Measurements from ENCODE around the gene TOGARAM2.

DNA sequence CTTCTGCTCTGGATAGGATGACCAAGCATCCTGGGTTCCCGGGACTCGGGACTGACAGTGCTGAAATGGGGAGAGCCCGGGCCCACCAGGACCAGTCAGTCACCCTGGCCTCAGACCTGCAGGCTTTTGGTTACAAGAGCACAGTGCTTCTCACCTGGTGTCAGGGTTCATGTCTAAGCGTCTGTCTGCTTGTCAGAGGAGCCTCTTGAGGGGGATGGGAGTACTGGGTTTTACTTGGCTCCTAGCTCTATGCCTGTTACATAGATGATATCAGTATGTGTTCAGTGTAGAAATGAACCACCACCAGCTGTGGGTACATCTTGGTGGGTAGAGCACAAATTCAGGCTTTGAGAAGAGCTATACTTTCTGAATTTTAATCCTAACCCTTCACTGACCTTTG is 63.4 kb downstream of the TOGARAM2 start:
- TF ChIP-seq POLR2A (IDR thresholded peaks at IDR 0.05), result no peak
- TF ChIP-seq, protein P1, sequence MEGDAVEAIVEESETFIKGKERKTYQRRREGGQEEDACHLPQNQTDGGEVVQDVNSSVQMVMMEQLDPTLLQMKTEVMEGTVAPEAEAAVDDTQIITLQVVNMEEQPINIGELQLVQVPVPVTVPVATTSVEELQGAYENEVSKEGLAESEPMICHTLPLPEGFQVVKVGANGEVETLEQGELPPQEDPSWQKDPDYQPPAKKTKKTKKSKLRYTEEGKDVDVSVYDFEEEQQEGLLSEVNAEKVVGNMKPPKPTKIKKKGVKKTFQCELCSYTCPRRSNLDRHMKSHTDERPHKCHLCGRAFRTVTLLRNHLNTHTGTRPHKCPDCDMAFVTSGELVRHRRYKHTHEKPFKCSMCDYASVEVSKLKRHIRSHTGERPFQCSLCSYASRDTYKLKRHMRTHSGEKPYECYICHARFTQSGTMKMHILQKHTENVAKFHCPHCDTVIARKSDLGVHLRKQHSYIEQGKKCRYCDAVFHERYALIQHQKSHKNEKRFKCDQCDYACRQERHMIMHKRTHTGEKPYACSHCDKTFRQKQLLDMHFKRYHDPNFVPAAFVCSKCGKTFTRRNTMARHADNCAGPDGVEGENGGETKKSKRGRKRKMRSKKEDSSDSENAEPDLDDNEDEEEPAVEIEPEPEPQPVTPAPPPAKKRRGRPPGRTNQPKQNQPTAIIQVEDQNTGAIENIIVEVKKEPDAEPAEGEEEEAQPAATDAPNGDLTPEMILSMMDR (IDR thresholded peaks at IDR 0.05), result no peak
- no peak for TF ChIP-seq EP300 (IDR thresholded peaks at IDR 0.05)
- TF ChIP-seq POLR2AphosphoS5 (IDR thresholded peaks at IDR 0.05), result no peak

All from gastroesophageal sphincter (tissue), 3 donors.